Keratinocyte (primary cell): ENCODE data around the gene OTOA. TPM values are rescaled to one million over a fixed set of nuclear protein-coding genes. Genes with fewer than 3 reads are reported as not detected.

ENCODE experiments used
- DNase-seq: peaks from one replicate; pipeline ENCODE4 v3.0.0-alpha.2; 2011; ENCODE audit warnings: low read depth, missing footprints, low spot score
- FAIRE-seq: peaks from 2 replicates; lab custom pipeline; 2011; peaks lifted over from hg19 to GRCh38; lab: Jason Lieb, UNC
- H2AFZ ChIP-seq: 2 replicates; pipeline ENCODE4 v1.6.0; 2012; ENCODE audit warnings: low read length, control low read depth, inconsistent platforms; ENCODE audit not compliant: control insufficient read depth
- H3K27ac ChIP-seq: 2 replicates; pipeline ENCODE4 v1.5.1; 2011; ENCODE audit warnings: low read length; ENCODE audit not compliant: control insufficient read depth, insufficient read depth
- H3K27me3 ChIP-seq: 3 replicates; pipeline ENCODE4 v1.6.0; 2011; ENCODE audit warnings: low read length; ENCODE audit not compliant: control insufficient read depth, insufficient read depth; ENCODE audit errors: extremely low read depth
- H3K36me3 ChIP-seq, 2 experiments: 2 replicates in 1 of 2; 3 replicates in 1 of 2; pipeline ENCODE4 v1.5.1; 2011; ENCODE audit warnings: low read length in 2 of 2, mild to moderate bottlenecking in 1 of 2; ENCODE audit not compliant: control insufficient read depth in 2 of 2, insufficient read depth in 2 of 2; ENCODE audit errors: extremely low read depth in 1 of 2
- H3K4me1 ChIP-seq: 3 replicates; pipeline ENCODE4 v1.5.1; 2011; ENCODE audit warnings: low read length; ENCODE audit not compliant: control insufficient read depth, insufficient read depth; ENCODE audit errors: extremely low read depth
- H3K4me2 ChIP-seq: 3 replicates; pipeline ENCODE4 v1.6.0; 2011; ENCODE audit warnings: low read depth, low read length; ENCODE audit not compliant: control insufficient read depth, insufficient read depth; ENCODE audit errors: extremely low read depth
- H3K4me3 ChIP-seq, 3 experiments: fragments of 200-600 bp in 1 of 3; sonication (generic) in 1 of 3; 2 replicates in 2 of 3; 3 replicates in 1 of 3; pipeline ENCODE4 v1.5.1; 2011 to 2016; ENCODE audit warnings: low read length in 3 of 3, mild to moderate bottlenecking in 3 of 3, control low read depth in 2 of 3, inconsistent platforms in 1 of 3, low read depth in 1 of 3, mixed read lengths in 1 of 3, mixed run types in 1 of 3, moderate library complexity in 1 of 3; ENCODE audit not compliant: control insufficient read depth in 2 of 3, insufficient read depth in 2 of 3; ENCODE audit errors: extremely low read depth in 1 of 3
- H3K79me2 ChIP-seq: 2 replicates; pipeline ENCODE4 v1.6.0; 2012; ENCODE audit warnings: low read length; ENCODE audit not compliant: control insufficient read depth, insufficient read depth
- H3K9ac ChIP-seq: 3 replicates; pipeline ENCODE4 v1.6.0; 2011; ENCODE audit warnings: low read length; ENCODE audit not compliant: control insufficient read depth, insufficient read depth; ENCODE audit errors: extremely low read depth
- H3K9me1 ChIP-seq: 3 replicates; pipeline ENCODE4 v1.6.0; 2011; ENCODE audit warnings: low read length; ENCODE audit not compliant: control insufficient read depth, insufficient read depth; ENCODE audit errors: extremely low read depth
- H3K9me3 ChIP-seq: 2 replicates; pipeline ENCODE4 v1.5.1; 2012; ENCODE audit warnings: low read depth, low read length; ENCODE audit not compliant: control insufficient read depth
- H4K20me1 ChIP-seq: 3 replicates; pipeline ENCODE4 v1.6.0; 2011; ENCODE audit warnings: low read length; ENCODE audit not compliant: control insufficient read depth, insufficient read depth; ENCODE audit errors: extremely low read depth
- EZH2 ChIP-seq: IDR thresholded peaks from one replicate; pipeline ENCODE4 v1.6.1; 2012; ENCODE audit warnings: inconsistent platforms, mild to moderate bottlenecking, low read length, moderate library complexity
- dilution Hi-C: fragments of 300-500 bp; cut with MboI; formaldehyde crosslinking; loops from one replicate; pipeline ENCODE4 v1.7.0; 2020; ENCODE audit warnings: low sequenced_read_pairs; ENCODE audit not compliant: extremely low pct_ligation_motif_present
- polyA plus RNA-seq, 5 experiments: library from polyadenylated mRNA; depleted of rRNA in 3 of 5; stranded (reverse) in 3 of 5; stranded (forward) in 1 of 5; unstranded in 1 of 5; fragments of >200 nt; gene quantifications; 1 replicate in 1 of 5; 2 replicates in 3 of 5; 3 replicates in 1 of 5; pipeline versions ENCODE4 v1.2.1 to v1.2.3, GENCODE V29; 2011 to 2012; ENCODE audit warnings: missing spikeins in 2 of 5, low read depth in 1 of 5, low replicate concordance in 1 of 5
- TF ChIP-seq, protein P1 (sequence below), 3 experiments: IDR thresholded peaks in 1 of 3; conservative IDR thresholded peaks in 1 of 3; optimal IDR thresholded peaks in 1 of 3; 2 replicates in 2 of 3; 3 replicates in 1 of 3; pipeline versions ENCODE3 to v1.5.1; 2011; ENCODE audit warnings: low read length in 3 of 3, mild to moderate bottlenecking in 3 of 3, moderate library complexity in 2 of 3, control low read depth in 1 of 3, inconsistent platforms in 1 of 3; ENCODE audit not compliant: insufficient read depth in 2 of 3; ENCODE audit errors: extremely low read depth in 1 of 3

Gene OTOA
- polyA plus RNA-seq, 1 donor (not counting 4 experiments of a cell fraction or from before 2014, with no cell fraction given): not detected

DNA sequence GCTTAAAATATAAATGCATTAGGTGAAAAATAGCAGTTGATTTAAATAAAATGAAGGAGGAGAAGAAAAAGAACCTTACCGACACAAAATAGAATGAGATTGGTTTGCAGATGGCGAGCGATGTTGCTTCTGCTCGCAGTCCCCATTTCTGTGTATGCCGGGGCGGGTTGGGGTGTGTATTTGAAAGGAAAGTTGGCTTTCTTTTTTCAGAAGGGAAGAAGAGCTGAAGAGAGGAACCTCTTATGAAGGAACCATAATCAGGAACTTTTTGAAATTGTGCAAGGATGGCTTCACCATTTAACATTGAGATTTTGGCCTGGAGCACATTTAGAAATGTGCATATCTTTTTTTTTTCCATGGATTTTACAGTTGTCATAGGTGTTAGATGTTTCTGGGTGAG, 11.3 kb upstream of the OTOA start, which contains the start of gene IGSF6:
IGSF6 (minus strand) TSS at position 156 of the 400 bp plus-strand sequence; CDS start at position 146, 10 bp downstream.
- DNase-seq (no peak), FAIRE-seq (no peak)
- H2AFZ ChIP-seq: no peak within 1 kb of the TSS
- H3K79me2 ChIP-seq: peaks cover 5% of the 10 kb centered on the region
- no peak within 1 kb of the TSS for H3K4me2 ChIP-seq
- no peak within 1 kb of the TSS for H3K9ac ChIP-seq
- dilution Hi-C loops: no loop called here
- no peaks in the 10 kb centered on the region for H3K9me1 ChIP-seq
- no peak within 1 kb of the TSS for H3K27ac ChIP-seq
- H3K27me3 ChIP-seq: no peaks in the 10 kb centered on the region
- H3K4me1 ChIP-seq: peaks cover 19% of the 10 kb centered on the region
- no peaks in the 10 kb centered on the region for H3K9me3 ChIP-seq
- no peaks in the 10 kb centered on the region for H4K20me1 ChIP-seq
- no peak within 1 kb of the TSS for H3K4me3 ChIP-seq
- peaks cover 4 to 7% of the 10 kb centered on the region in 2 experiments for H3K36me3 ChIP-seq
- TF ChIP-seq, protein P1, sequence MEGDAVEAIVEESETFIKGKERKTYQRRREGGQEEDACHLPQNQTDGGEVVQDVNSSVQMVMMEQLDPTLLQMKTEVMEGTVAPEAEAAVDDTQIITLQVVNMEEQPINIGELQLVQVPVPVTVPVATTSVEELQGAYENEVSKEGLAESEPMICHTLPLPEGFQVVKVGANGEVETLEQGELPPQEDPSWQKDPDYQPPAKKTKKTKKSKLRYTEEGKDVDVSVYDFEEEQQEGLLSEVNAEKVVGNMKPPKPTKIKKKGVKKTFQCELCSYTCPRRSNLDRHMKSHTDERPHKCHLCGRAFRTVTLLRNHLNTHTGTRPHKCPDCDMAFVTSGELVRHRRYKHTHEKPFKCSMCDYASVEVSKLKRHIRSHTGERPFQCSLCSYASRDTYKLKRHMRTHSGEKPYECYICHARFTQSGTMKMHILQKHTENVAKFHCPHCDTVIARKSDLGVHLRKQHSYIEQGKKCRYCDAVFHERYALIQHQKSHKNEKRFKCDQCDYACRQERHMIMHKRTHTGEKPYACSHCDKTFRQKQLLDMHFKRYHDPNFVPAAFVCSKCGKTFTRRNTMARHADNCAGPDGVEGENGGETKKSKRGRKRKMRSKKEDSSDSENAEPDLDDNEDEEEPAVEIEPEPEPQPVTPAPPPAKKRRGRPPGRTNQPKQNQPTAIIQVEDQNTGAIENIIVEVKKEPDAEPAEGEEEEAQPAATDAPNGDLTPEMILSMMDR (optimal IDR thresholded peaks at IDR 0.05 in 1 of 3, IDR thresholded peaks at IDR 0.05 in 1 of 3, conservative IDR thresholded peaks at IDR 0.05 in 1 of 3; ENCODE audit: extremely low read depth in 1 of 3, insufficient read depth in 2 of 3, low read length in 3 of 3): no peak
- TF ChIP-seq EZH2: no peak

DNA sequence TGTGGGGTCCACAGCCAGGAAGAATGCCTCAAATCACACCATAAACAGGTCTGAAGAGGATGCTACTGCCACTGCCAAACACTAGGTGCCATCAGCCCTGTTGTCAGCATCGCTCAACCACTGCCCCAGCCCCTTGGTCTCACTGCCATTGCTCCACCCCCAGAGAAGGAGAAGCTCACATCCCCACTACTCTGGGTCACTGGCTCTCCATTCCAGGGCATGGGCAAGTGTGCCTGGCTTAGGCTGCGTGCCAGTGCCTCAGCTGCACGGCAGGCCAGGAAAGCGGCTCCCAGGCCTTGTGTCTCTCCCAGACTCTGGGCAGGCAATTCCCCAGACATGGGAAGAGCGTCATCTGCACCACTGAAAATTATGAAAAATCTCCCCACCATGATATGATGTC, 10.2 kb upstream of the OTOA start:
- no peak overlapping the region for H3K9ac ChIP-seq
- H3K36me3 ChIP-seq: peaks cover 3 to 4% of the 10 kb centered on the region in 2 experiments
- no peaks in the 10 kb centered on the region for H3K9me1 ChIP-seq
- H4K20me1 ChIP-seq: no peaks in the 10 kb centered on the region
- FAIRE-seq: no peak
- no peaks in the 10 kb centered on the region for H3K27me3 ChIP-seq
- no peak for DNase-seq
- no peaks in the 10 kb centered on the region for H3K9me3 ChIP-seq
- H3K79me2 ChIP-seq: peaks cover 5% of the 10 kb centered on the region
- no peak overlapping the region for H2AFZ ChIP-seq
- H3K4me2 ChIP-seq: no peak overlapping the region
- dilution Hi-C loops: no loop called here
- peaks cover 19% of the 10 kb centered on the region for H3K4me1 ChIP-seq
- no peak overlapping the region for H3K27ac ChIP-seq
- H3K4me3 ChIP-seq: no peak overlapping the region
- TF ChIP-seq, protein P1 (optimal IDR thresholded peaks at IDR 0.05 in 1 of 3, IDR thresholded peaks at IDR 0.05 in 1 of 3, conservative IDR thresholded peaks at IDR 0.05 in 1 of 3; ENCODE audit: extremely low read depth in 1 of 3, insufficient read depth in 2 of 3, low read length in 3 of 3): no peak
- TF ChIP-seq EZH2: no peak
